Measurements from ENCODE around the gene STOML3. TPM values are rescaled to one million over a fixed set of nuclear protein-coding genes. Genes with fewer than 3 reads are reported as not detected.

The STOML3 gene
- not detected in 2 replicates for polyA plus RNA-seq (2012; rRNA removed)
- polyA plus RNA-seq (2012; cell fraction: cytosol; rRNA removed) = not detected in 2 replicates
- not detected in 2 replicates for polyA plus RNA-seq (2012; cell fraction: nucleus; rRNA removed)

DNA sequence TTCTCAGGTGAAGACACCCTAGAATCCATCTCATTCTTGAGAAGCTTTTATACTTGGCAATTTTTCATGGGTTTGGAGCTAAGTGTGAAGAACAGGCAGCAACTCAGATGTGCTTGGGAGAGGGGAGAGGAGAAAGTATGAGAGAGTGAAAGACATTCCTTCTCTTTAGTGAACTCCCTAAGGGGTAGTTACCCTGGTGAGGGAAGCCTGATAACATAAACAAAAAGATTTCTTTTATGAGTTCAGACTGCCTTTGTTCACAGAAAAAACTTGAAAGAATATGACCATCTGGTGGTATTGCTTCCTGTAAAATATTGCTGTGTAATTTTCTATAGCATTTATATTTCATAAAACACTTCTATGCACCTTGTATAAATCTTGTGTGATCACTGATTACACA, at the start of gene STOML3:
Gene STOML3, minus strand, starts transcription at position 139 of the 400 bp plus-strand sequence. Its CDS starts 110 bp downstream, at position 29.
- peak within 1 kb of the TSS; percentile 4; the same call in 1 of the 2 replicates for H2AFZ ChIP-seq (ENCODE audit: low read depth)
- no peaks in the 10 kb centered on the region for H3K9me2 ChIP-seq
- DNase-seq = no peak
- no peak within 1 kb of the TSS for H3K27ac ChIP-seq (ENCODE audit: low read depth in 2 of 2, low read length in 1 of 2)
- CTCF ChIA-PET = interaction anchor here (0.8 to 0.9 kb wide), 2 partner anchors 13 to 25 kb away, joined by 3 to 4 read pairs; no protein-coding TSS in a partner anchor
- H3K9ac ChIP-seq = no peak within 1 kb of the TSS
- H3K79me2 ChIP-seq (ENCODE audit: insufficient read depth) = no peaks in the 10 kb centered on the region
- no peaks in the 10 kb centered on the region for H3K4me1 ChIP-seq (ENCODE audit: control insufficient read depth in 1 of 2, insufficient read depth in 2 of 2, low read depth in 1 of 2, low read length in 1 of 2)
- H3K9me3 ChIP-seq = no peaks in the 10 kb centered on the region
- TF ChIP-seq NRF1 (IDR thresholded peaks at IDR 0.05; ENCODE audit: low read depth, low read length) (no peak), SIN3A (IDR thresholded peaks at IDR 0.05; ENCODE audit: borderline replicate concordance, low read depth, low read length) (no peak), EZH2phosphoT487 (IDR thresholded peaks at IDR 0.05; ENCODE audit: borderline replicate concordance, low read depth) (no peak), FOSL2 (IDR thresholded peaks at IDR 0.05; ENCODE audit: borderline replicate concordance, low read depth) (no peak), MEF2A (IDR thresholded peaks at IDR 0.05; ENCODE audit: borderline replicate concordance, low read depth) (no peak), SMC3 (IDR thresholded peaks at IDR 0.05; ENCODE audit: low read depth, low read length) (no peak), USF1 (IDR thresholded peaks at IDR 0.05; ENCODE audit: borderline replicate concordance, low read depth) (no peak), MXI1 (IDR thresholded peaks at IDR 0.05; ENCODE audit: low read depth, low read length) (no peak)
- POLR2A ChIA-PET = no interaction called here
- no peaks in the 10 kb centered on the region for H3K36me3 ChIP-seq (replicated peaks in 1 of 2; ENCODE audit: control insufficient read depth in 1 of 2, insufficient read depth in 2 of 2, low read length in 1 of 2)
- no peak within 1 kb of the TSS for H3K4me2 ChIP-seq
- no peaks in the 10 kb centered on the region for H4K20me1 ChIP-seq (ENCODE audit: insufficient read depth)
- no peaks in the 10 kb centered on the region for H3F3A ChIP-seq (replicated peaks; ENCODE audit: insufficient read depth)
- no peaks in the 10 kb centered on the region for H3K27me3 ChIP-seq (ENCODE audit: insufficient read depth)
- no peak within 1 kb of the TSS for H3K4me3 ChIP-seq (ENCODE audit: low read depth in 2 of 2, low read length in 1 of 2)

GRCh38 chr13:39040206-39040605, 49.6 kb upstream of the STOML3 start:
- Histone ChIP-seq H4K20me1 (ENCODE audit: insufficient read depth) (peaks cover 9% of the 10 kb centered on the region), H3K36me3 (replicated peaks in 1 of 2; ENCODE audit: control insufficient read depth in 1 of 2, insufficient read depth in 2 of 2, low read length in 1 of 2) (peaks cover 0 to 18% of the 10 kb centered on the region in 2 experiments), H3K4me1 (ENCODE audit: control insufficient read depth in 1 of 2, insufficient read depth in 2 of 2, low read depth in 1 of 2, low read length in 1 of 2) (peaks cover 7 to 10% of the 10 kb centered on the region in 2 experiments; a peak in 3 of 4 replicates), H3F3A (replicated peaks; ENCODE audit: insufficient read depth) (no peaks in the 10 kb centered on the region), H3K27ac (ENCODE audit: low read depth in 2 of 2, low read length in 1 of 2) (no peak overlapping the region), H3K9ac (no peak overlapping the region), H2AFZ (ENCODE audit: low read depth) (no peak overlapping the region), H3K4me2 (no peak overlapping the region), H3K9me3 (no peaks in the 10 kb centered on the region), H3K79me2 (ENCODE audit: insufficient read depth) (peaks cover 42% of the 10 kb centered on the region), H3K27me3 (ENCODE audit: insufficient read depth) (no peaks in the 10 kb centered on the region), H3K4me3 (ENCODE audit: low read depth in 2 of 2, low read length in 1 of 2) (no peak overlapping the region), H3K9me2 (no peaks in the 10 kb centered on the region)
- ChIA-PET CTCF (interaction anchor here (1.2 kb wide), 1 partner anchor 10 kb away, joined by 4 read pairs; no protein-coding TSS in a partner anchor), POLR2A (no interaction called here)
- WGBS (ENCODE audit: low lambda C conversion rate) = 97% methylated on average over 1 of the region's 1 CpG
- DNase-seq = no peak
- TF ChIP-seq RFX5 (IDR thresholded peaks at IDR 0.05; ENCODE audit: low read length) = no peak
- no peak for TF ChIP-seq EP300 (IDR thresholded peaks at IDR 0.05; ENCODE audit: borderline replicate concordance in 1 of 2, low read depth in 1 of 2, low read length in 1 of 2)
- no peak for TF ChIP-seq YY1 (IDR thresholded peaks at IDR 0.05; ENCODE audit: low read depth)
- TF ChIP-seq ZBTB33 (IDR thresholded peaks at IDR 0.05; ENCODE audit: borderline replicate concordance, low read depth) = no peak
- no peak for TF ChIP-seq NRF1 (IDR thresholded peaks at IDR 0.05; ENCODE audit: low read depth, low read length)
- no peak for TF ChIP-seq NFIC (IDR thresholded peaks at IDR 0.05; ENCODE audit: borderline replicate concordance)
- no peak for TF ChIP-seq TEAD4 (IDR thresholded peaks at IDR 0.05; ENCODE audit: borderline replicate concordance, insufficient read depth)
- no peak for TF ChIP-seq TAF1 (IDR thresholded peaks at IDR 0.05; ENCODE audit: borderline replicate concordance, low read depth, low read length)
- TF ChIP-seq CHD2 (IDR thresholded peaks at IDR 0.05; ENCODE audit: low read length, partially characterized antibody) = no peak

Data from SK-N-SH (cell line).